IMR-90 (cell line): ENCODE measurements around the gene PGR. TPM values are rescaled to one million over a fixed set of nuclear protein-coding genes. Genes with fewer than 3 reads are reported as not detected.

Source experiments
- ATAC-seq: fragments of 200-7000 bp; cut with Tn5 transposase; 2 replicates; pipeline ENCODE4 v1.9.1; 2020; ENCODE audit warnings: low read depth, mild to moderate bottlenecking, moderate library complexity
- BruUV-seq: library from RNA; stranded (reverse); fragments of 400-500 nt; replicated peaks from 2 replicates; lab custom pipeline; 2021; lab: Mats Ljungman, UMichigan
- CTCF ChIA-PET: fragments of 300-600 bp; formaldehyde crosslinking; extraction: SDS; loops from one replicate; lab custom pipeline; 2021; ENCODE audit warnings: antibody characterized with exemption; lab: Yijun Ruan, JAX
- POLR2A ChIA-PET: fragments of 300-600 bp; sonication (Branson Sonifier 250); formaldehyde crosslinking; loops from one replicate; lab custom pipeline; 2022; ENCODE audit warnings: antibody characterized with exemption; ENCODE audit not compliant: unreplicated experiment; lab: Charles Lee
- DNase-seq: peaks from one replicate; pipeline ENCODE4 v3.0.0; 2013
- H2AFZ ChIP-seq: replicated peaks from 2 replicates; pipeline ENCODE3; 2013; ENCODE audit warnings: low read length, mild to moderate bottlenecking; ENCODE audit not compliant: poor library complexity
- H2AK5ac ChIP-seq: 2 replicates; pipeline ENCODE4 v1.6.1; 2013; ENCODE audit warnings: low read depth, low read length, inconsistent platforms
- H2AK9ac ChIP-seq: replicated peaks from 2 replicates; pipeline ENCODE3; 2013; ENCODE audit warnings: mild to moderate bottlenecking, low read depth, low read length, moderate library complexity; ENCODE audit not compliant: poor library complexity
- H2BK120ac ChIP-seq: 2 replicates; pipeline ENCODE4 v1.6.1; 2013; ENCODE audit warnings: low read depth, low read length, inconsistent platforms
- H2BK15ac ChIP-seq: 3 replicates; pipeline ENCODE4 v1.6.1; 2013; ENCODE audit warnings: low read depth, low read length, inconsistent platforms
- H2BK20ac ChIP-seq: 2 replicates; pipeline ENCODE4 v1.6.1; 2013; ENCODE audit warnings: low read depth, mild to moderate bottlenecking, inconsistent platforms, low read length, moderate library complexity
- H2BK5ac ChIP-seq: 2 replicates; pipeline ENCODE4 v1.6.1; 2013; ENCODE audit warnings: mild to moderate bottlenecking, low read depth, low read length, inconsistent platforms; ENCODE audit not compliant: poor library complexity, severe bottlenecking
- H3K14ac ChIP-seq: replicated peaks from 2 replicates; pipeline ENCODE4 v1.6.1; 2013; ENCODE audit warnings: low read depth, low read length, inconsistent platforms
- H3K18ac ChIP-seq: 2 replicates; pipeline ENCODE4 v1.6.1; 2013; ENCODE audit warnings: low read depth, low read length, control low read depth
- H3K23ac ChIP-seq: 2 replicates; pipeline ENCODE4 v1.6.1; 2013; ENCODE audit warnings: low read depth, low read length, inconsistent platforms
- H3K27ac ChIP-seq: 2 replicates; pipeline ENCODE4 v1.5.1; 2013; ENCODE audit warnings: mild to moderate bottlenecking, control low read depth, low read length; ENCODE audit not compliant: insufficient read depth
- H3K27me3 ChIP-seq: 2 replicates; pipeline ENCODE4 v1.6.1; 2013; ENCODE audit warnings: low read length; ENCODE audit not compliant: control insufficient read depth, insufficient read depth
- H3K36me3 ChIP-seq: 2 replicates; pipeline ENCODE4 v1.6.1; 2013; ENCODE audit warnings: low read length, mixed read lengths; ENCODE audit not compliant: control insufficient read depth, insufficient read depth
- H3K4ac ChIP-seq: 2 replicates; pipeline ENCODE4 v1.6.1; 2013; ENCODE audit warnings: low read depth, low read length, inconsistent platforms
- H3K4me1 ChIP-seq: 2 replicates; pipeline ENCODE4 v1.6.1; 2013; ENCODE audit warnings: low read length, mixed read lengths; ENCODE audit not compliant: control insufficient read depth, insufficient read depth
- H3K4me2 ChIP-seq: 2 replicates; pipeline ENCODE4 v1.6.1; 2013; ENCODE audit warnings: low read depth, mild to moderate bottlenecking, control low read depth, low read length, moderate library complexity
- H3K4me3 ChIP-seq: 2 replicates; pipeline ENCODE4 v1.5.1; 2013; ENCODE audit warnings: low read depth, mild to moderate bottlenecking, control low read depth, low read length, moderate library complexity; ENCODE audit not compliant: insufficient read depth
- H3K56ac ChIP-seq: 2 replicates; pipeline ENCODE4 v1.6.1; 2013; ENCODE audit warnings: low read length, inconsistent platforms; ENCODE audit not compliant: insufficient read depth; ENCODE audit errors: extremely low read depth
- H3K79me1 ChIP-seq, 2 experiments: 2 replicates each; pipeline ENCODE4 v1.6.1; 2013; ENCODE audit warnings: low read length in 2 of 2, inconsistent platforms in 1 of 2, low read depth in 1 of 2
- H3K9ac ChIP-seq: 2 replicates; pipeline ENCODE4 v1.6.1; 2013; ENCODE audit warnings: low read depth, low read length, control low read depth
- H3K9me1 ChIP-seq: 2 replicates; pipeline ENCODE4 v1.6.1; 2013; ENCODE audit warnings: low read length, inconsistent platforms; ENCODE audit not compliant: insufficient read depth
- H3K9me3 ChIP-seq: 2 replicates; pipeline ENCODE4 v1.6.1; 2013; ENCODE audit warnings: low read length; ENCODE audit not compliant: control insufficient read depth, insufficient read depth
- H4K20me1 ChIP-seq: 2 replicates; pipeline ENCODE4 v1.6.1; 2013; ENCODE audit warnings: low read length, inconsistent platforms; ENCODE audit not compliant: insufficient read depth
- H4K5ac ChIP-seq: 2 replicates; pipeline ENCODE4 v1.6.1; 2013; ENCODE audit warnings: mild to moderate bottlenecking, low read depth, low read length, control low read depth
- H4K8ac ChIP-seq, 2 experiments: 2 replicates each; pipeline ENCODE4 v1.6.1; 2013; ENCODE audit warnings: low read depth in 2 of 2, low read length in 2 of 2, control low read depth in 1 of 2, inconsistent platforms in 1 of 2
- H4K91ac ChIP-seq: 2 replicates; pipeline ENCODE4 v1.6.1; 2013; ENCODE audit warnings: low read depth, low read length, inconsistent platforms; ENCODE audit not compliant: insufficient read depth
- BHLHE40 ChIP-seq: fragments of 150-350 bp; IDR thresholded peaks from 2 replicates; pipeline ENCODE4 v1.6.1; 2016; ENCODE audit warnings: mild to moderate bottlenecking, low read depth, low read length
- CHD1 ChIP-seq: IDR thresholded peaks from 2 replicates; pipeline ENCODE4 v1.6.1; 2012; ENCODE audit warnings: low read depth, low read length, improper control_type of control experiment
- MAZ ChIP-seq: IDR thresholded peaks from 2 replicates; pipeline ENCODE4 v1.6.1; 2012; ENCODE audit warnings: low read depth, mild to moderate bottlenecking, low read length, improper control_type of control experiment, moderate library complexity, borderline replicate concordance
- NFE2L2 ChIP-seq: fragments of 150-350 bp; IDR thresholded peaks from 2 replicates; pipeline ENCODE4 v1.6.1; 2016; ENCODE audit warnings: low read depth, mild to moderate bottlenecking, low read length
- POLR2A ChIP-seq: IDR thresholded peaks from 2 replicates; pipeline ENCODE4 v1.6.1; 2012; ENCODE audit warnings: mild to moderate bottlenecking, low read depth, low read length
- RAD21 ChIP-seq: IDR thresholded peaks from 2 replicates; pipeline ENCODE4 v1.6.1; 2012; ENCODE audit warnings: low read length, improper control_type of control experiment
- RCOR1 ChIP-seq: IDR thresholded peaks from 2 replicates; pipeline ENCODE4 v1.6.1; 2012; ENCODE audit warnings: mild to moderate bottlenecking, low read length, improper control_type of control experiment; ENCODE audit not compliant: insufficient replicate concordance
- SMC3 ChIP-seq: fragments of 150-350 bp; IDR thresholded peaks from 2 replicates; pipeline ENCODE4 v1.6.1; 2016; ENCODE audit warnings: low read depth, mild to moderate bottlenecking, antibody characterized with exemption, low read length, moderate library complexity
- WGBS, 2 experiments: methylation state at CpG; one replicate each; pipeline versions ENCODE4 v1.1.5 to v1.1.7; 2013; ENCODE audit warnings: missing lambda C conversion rate in 2 of 2; ENCODE audit not compliant: insufficient read length in 1 of 2; ENCODE audit errors: extremely low coverage in 2 of 2; 5-methylcytosine and 5-hydroxymethylcytosine counted together
- dilution Hi-C: fragments of 300-500 bp; cut with HindIII; formaldehyde crosslinking; loops from one replicate; pipeline ENCODE4 v1.14.3; 2018; ENCODE audit warnings: low sequenced_read_pairs; ENCODE audit not compliant: unreplicated experiment
- in situ Hi-C: fragments of 300-500 bp; cut with MboI; formaldehyde crosslinking; loops from 3 replicates; pipeline ENCODE4 v1.14.3; 2019; ENCODE audit warnings: low sequenced_read_pairs, inconsistent platforms, mixed read lengths
- intact Hi-C: fragments of 100-400 bp; cut with micrococcal nuclease; formaldehyde crosslinking; loops from 2 replicates; pipeline ENCODE4 v1.10.0; 2022
- polyA plus RNA-seq, 3 experiments: library from polyadenylated mRNA; depleted of rRNA; stranded (reverse); fragments of >200 nt; gene quantifications; 2 replicates each; pipeline ENCODE4 v1.2.3, GENCODE V29; 2012; ENCODE audit warnings: low replicate concordance in 1 of 3
- total RNA-seq: library from RNA; depleted of rRNA; stranded (reverse); fragments of >200 nt; gene quantifications from 2 replicates; pipeline ENCODE4 v1.2.3, GENCODE V29; 2012
- TF ChIP-seq, protein P1 (sequence below): fragments of 150-350 bp; IDR thresholded peaks from 2 replicates; pipeline ENCODE4 v1.6.1; 2016; ENCODE audit warnings: low read depth, mild to moderate bottlenecking, low read length, moderate library complexity, borderline replicate concordance

Gene PGR
- total and polyA plus RNA-seq, 2 of the 4 experiments (the other 2 are of a cell fraction): under 0.01 TPM; not detected in 1

DNA sequence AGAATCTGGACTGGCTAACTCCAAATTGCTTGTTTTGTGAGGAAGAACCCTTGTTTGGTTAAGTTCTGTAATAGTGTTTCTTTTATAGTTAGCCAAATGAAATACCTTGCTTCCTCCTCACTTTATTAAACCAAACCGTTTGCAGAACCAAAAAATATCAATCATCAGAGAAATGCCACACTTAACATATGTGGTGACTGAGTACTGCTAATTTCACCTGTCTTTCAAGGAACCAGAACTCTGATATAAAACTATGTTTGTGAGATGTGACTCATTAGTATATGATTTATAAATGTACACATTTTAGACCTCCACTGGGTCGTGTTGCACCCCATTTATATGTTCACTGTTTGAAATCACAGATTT, 119.9 kb downstream of the PGR start:
- H2BK5ac ChIP-seq: no peak overlapping the region
- no peak overlapping the region for H3K9ac ChIP-seq
- no peak overlapping the region for H3K4ac ChIP-seq
- H3K9me1 ChIP-seq: no peaks in the 10 kb centered on the region
- H2AK5ac ChIP-seq: no peak overlapping the region
- H3K27me3 ChIP-seq: no peaks in the 10 kb centered on the region
- H4K20me1 ChIP-seq: no peaks in the 10 kb centered on the region
- no peak overlapping the region for H4K91ac ChIP-seq
- in situ Hi-C loops: no loop called here
- no peak overlapping the region for H3K4me3 ChIP-seq
- ChIA-PET POLR2A (no interaction called here), CTCF (no interaction called here)
- H3K18ac ChIP-seq: no peak overlapping the region
- DNase-seq (no peak), ATAC-seq (no peak)
- H3K23ac ChIP-seq: no peak overlapping the region
- WGBS, 2 experiments: no CpG with 5 or more reads among the region's 2 CpGs
- no peak overlapping the region for H3K56ac ChIP-seq
- no peak overlapping the region for H3K4me2 ChIP-seq
- H3K9me3 ChIP-seq: no peaks in the 10 kb centered on the region
- H4K8ac ChIP-seq: no peak overlapping the region
- no peaks in the 10 kb centered on the region for H3K36me3 ChIP-seq
- no peak overlapping the region for H2AK9ac ChIP-seq
- no peak overlapping the region for H2BK120ac ChIP-seq
- no peak overlapping the region for H2BK20ac ChIP-seq
- no peak overlapping the region for H2BK15ac ChIP-seq
- no peak overlapping the region for H4K5ac ChIP-seq
- no TSS peak for BruUV-seq
- H3K14ac ChIP-seq: no peak overlapping the region
- H3K79me1 ChIP-seq: no peaks in the 10 kb centered on the region
- dilution Hi-C loops: no loop called here
- intact Hi-C loops: no loop called here
- H2AFZ ChIP-seq: no peak overlapping the region
- TF ChIP-seq RAD21 (no peak), NFE2L2 (no peak), RCOR1 (no peak), BHLHE40 (no peak), POLR2A (no peak), MAZ (no peak), CHD1 (no peak), SMC3 (no peak)
- TF ChIP-seq, protein P1, sequence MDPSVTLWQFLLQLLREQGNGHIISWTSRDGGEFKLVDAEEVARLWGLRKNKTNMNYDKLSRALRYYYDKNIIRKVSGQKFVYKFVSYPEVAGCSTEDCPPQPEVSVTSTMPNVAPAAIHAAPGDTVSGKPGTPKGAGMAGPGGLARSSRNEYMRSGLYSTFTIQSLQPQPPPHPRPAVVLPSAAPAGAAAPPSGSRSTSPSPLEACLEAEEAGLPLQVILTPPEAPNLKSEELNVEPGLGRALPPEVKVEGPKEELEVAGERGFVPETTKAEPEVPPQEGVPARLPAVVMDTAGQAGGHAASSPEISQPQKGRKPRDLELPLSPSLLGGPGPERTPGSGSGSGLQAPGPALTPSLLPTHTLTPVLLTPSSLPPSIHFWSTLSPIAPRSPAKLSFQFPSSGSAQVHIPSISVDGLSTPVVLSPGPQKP: no peak
- no peaks in the 10 kb centered on the region for H3K4me1 ChIP-seq
- no peak overlapping the region for H3K27ac ChIP-seq
